Keratinocyte (primary cell): ENCODE measurements around the gene RPL18A.

Experiments
- EZH2 ChIP-seq: IDR thresholded peaks from one replicate; pipeline ENCODE4 v1.6.1; 2012; ENCODE audit warnings: inconsistent platforms, mild to moderate bottlenecking, low read length, moderate library complexity
- TF ChIP-seq, protein P1 (sequence below), 3 experiments: IDR thresholded peaks in 1 of 3; conservative IDR thresholded peaks in 1 of 3; optimal IDR thresholded peaks in 1 of 3; 2 replicates in 2 of 3; 3 replicates in 1 of 3; pipeline versions ENCODE3 to v1.5.1; 2011; ENCODE audit warnings: low read length in 3 of 3, mild to moderate bottlenecking in 3 of 3, moderate library complexity in 2 of 3, control low read depth in 1 of 3, inconsistent platforms in 1 of 3; ENCODE audit not compliant: insufficient read depth in 2 of 3; ENCODE audit errors: extremely low read depth in 1 of 3

DNA sequence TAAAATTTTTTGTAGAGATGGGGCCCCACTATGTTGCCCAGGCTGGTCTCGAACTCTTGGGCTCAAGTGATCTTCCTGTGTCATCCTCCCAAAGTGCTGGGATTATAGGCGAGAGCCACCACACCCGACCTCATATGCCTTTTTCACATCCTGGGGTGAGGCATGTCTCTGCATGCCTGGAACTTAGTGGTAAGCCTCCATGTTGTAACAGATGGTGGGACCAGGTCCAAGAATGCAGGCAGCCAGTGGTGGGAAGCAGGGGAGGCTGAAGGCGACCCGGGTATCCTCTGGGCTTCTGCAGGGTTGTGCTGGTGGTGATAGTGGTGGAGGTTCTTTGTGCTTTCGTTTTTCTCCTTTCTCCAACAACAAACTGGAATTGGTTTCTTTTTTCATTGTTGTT, 43.0 kb downstream of the RPL18A start:
- TF ChIP-seq, protein P1, sequence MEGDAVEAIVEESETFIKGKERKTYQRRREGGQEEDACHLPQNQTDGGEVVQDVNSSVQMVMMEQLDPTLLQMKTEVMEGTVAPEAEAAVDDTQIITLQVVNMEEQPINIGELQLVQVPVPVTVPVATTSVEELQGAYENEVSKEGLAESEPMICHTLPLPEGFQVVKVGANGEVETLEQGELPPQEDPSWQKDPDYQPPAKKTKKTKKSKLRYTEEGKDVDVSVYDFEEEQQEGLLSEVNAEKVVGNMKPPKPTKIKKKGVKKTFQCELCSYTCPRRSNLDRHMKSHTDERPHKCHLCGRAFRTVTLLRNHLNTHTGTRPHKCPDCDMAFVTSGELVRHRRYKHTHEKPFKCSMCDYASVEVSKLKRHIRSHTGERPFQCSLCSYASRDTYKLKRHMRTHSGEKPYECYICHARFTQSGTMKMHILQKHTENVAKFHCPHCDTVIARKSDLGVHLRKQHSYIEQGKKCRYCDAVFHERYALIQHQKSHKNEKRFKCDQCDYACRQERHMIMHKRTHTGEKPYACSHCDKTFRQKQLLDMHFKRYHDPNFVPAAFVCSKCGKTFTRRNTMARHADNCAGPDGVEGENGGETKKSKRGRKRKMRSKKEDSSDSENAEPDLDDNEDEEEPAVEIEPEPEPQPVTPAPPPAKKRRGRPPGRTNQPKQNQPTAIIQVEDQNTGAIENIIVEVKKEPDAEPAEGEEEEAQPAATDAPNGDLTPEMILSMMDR (optimal IDR thresholded peaks at IDR 0.05 in 1 of 3, IDR thresholded peaks at IDR 0.05 in 1 of 3, conservative IDR thresholded peaks at IDR 0.05 in 1 of 3; ENCODE audit: extremely low read depth in 1 of 3, insufficient read depth in 2 of 3, low read length in 3 of 3): no peak
- no peak for TF ChIP-seq EZH2
